Panc1 (cell line): ENCODE results near the gene HSD17B14. TPM values are rescaled to one million over a fixed set of nuclear protein-coding genes. Genes with fewer than 3 reads are reported as not detected.
A peak's percentile ranks its signal among the peaks of the same experiment; 100 is the strongest.

Experiments
- ATAC-seq: fragments of 200-7000 bp; cut with Tn5 transposase; 2 replicates; pipeline ENCODE4 v1.9.1; 2020; ENCODE audit warnings: mild to moderate bottlenecking, moderate library complexity
- BruUV-seq: library from RNA; stranded (reverse); fragments of 400-500 nt; replicated peaks from 2 replicates; lab custom pipeline; 2021; lab: Mats Ljungman, UMichigan
- CTCF ChIA-PET: fragments of 300-600 bp; sonication (Branson Sonifier 250); formaldehyde crosslinking; loops from one replicate; lab custom pipeline; 2022; ENCODE audit warnings: antibody characterized with exemption; lab: Charles Lee
- POLR2A ChIA-PET: fragments of 300-600 bp; sonication (Branson Sonifier 250); formaldehyde crosslinking; loops from one replicate; lab custom pipeline; 2022; ENCODE audit warnings: antibody characterized with exemption; lab: Charles Lee
- DNase-seq: peaks from one replicate; pipeline ENCODE4 v3.0.0-alpha.2; 2010; ENCODE audit warnings: low read depth, low spot score
- H3K27ac ChIP-seq: 2 replicates; pipeline ENCODE4 v1.5.1; 2011; ENCODE audit warnings: mild to moderate bottlenecking, low read length, inconsistent platforms
- H3K27me3 ChIP-seq: fragments of 200-500 bp; sonication (Bioruptor generic); 2 replicates; pipeline ENCODE4 v1.6.0; 2014; ENCODE audit warnings: low read length, inconsistent platforms; ENCODE audit not compliant: control insufficient read depth, insufficient read depth
- H3K36me3 ChIP-seq: fragments of 200-500 bp; sonication (Bioruptor generic); 2 replicates; pipeline ENCODE4 v1.5.1; 2014; ENCODE audit warnings: inconsistent platforms, mild to moderate bottlenecking, low read length, moderate library complexity; ENCODE audit not compliant: control insufficient read depth, insufficient read depth
- H3K4me1 ChIP-seq: 2 replicates; pipeline ENCODE4 v1.5.1; 2011; ENCODE audit warnings: inconsistent platforms, mild to moderate bottlenecking, low read length, moderate library complexity; ENCODE audit not compliant: control insufficient read depth, insufficient read depth
- H3K4me3 ChIP-seq, 2 experiments: 2 replicates each; pipeline ENCODE4 v1.5.1; 2011 to 2012; ENCODE audit warnings: low read depth in 2 of 2, low read length in 2 of 2, mild to moderate bottlenecking in 2 of 2, inconsistent platforms in 1 of 2, moderate library complexity in 1 of 2
- H3K9me3 ChIP-seq: fragments of 200-500 bp; sonication (Bioruptor generic); 2 replicates; pipeline ENCODE4 v1.5.1; 2014; ENCODE audit warnings: low read depth, mild to moderate bottlenecking, inconsistent platforms, low read length, moderate library complexity; ENCODE audit not compliant: control insufficient read depth, insufficient read depth
- CTCF ChIP-seq: fragments of 450-650 bp; IDR thresholded peaks from 2 replicates; pipeline ENCODE4 v1.5.1; 2017; ENCODE audit warnings: mild to moderate bottlenecking
- POLR2AphosphoS5 ChIP-seq: IDR thresholded peaks from 2 replicates; pipeline ENCODE4 v1.6.1; 2012; ENCODE audit warnings: mild to moderate bottlenecking, low read depth, low read length, moderate library complexity
- REST ChIP-seq, 2 experiments: IDR thresholded peaks; 2 replicates each; pipeline ENCODE4 v1.6.1; 2011 to 2012; ENCODE audit warnings: low read depth in 2 of 2, control low read depth in 1 of 2, low read length in 1 of 2, mild to moderate bottlenecking in 1 of 2, moderate library complexity in 1 of 2; ENCODE audit not compliant: insufficient read depth in 1 of 2
- SIN3A ChIP-seq: IDR thresholded peaks from 2 replicates; pipeline ENCODE4 v1.6.1; 2012; ENCODE audit warnings: low read depth, mild to moderate bottlenecking, low read length, moderate library complexity, borderline replicate concordance; ENCODE audit not compliant: insufficient read depth
- TCF7L2 ChIP-seq: IDR thresholded peaks from 2 replicates; pipeline ENCODE4 v1.6.1; 2011; ENCODE audit warnings: mild to moderate bottlenecking, low read depth, low read length, inconsistent platforms
- in situ Hi-C: cut with HindIII; loops from 2 replicates; pipeline ENCODE4 v1.10.0; 2016; ENCODE audit warnings: low sequenced_read_pairs, low pct_unique_long_range_greater_than_20kb
- intact Hi-C: fragments of 100-400 bp; cut with micrococcal nuclease; formaldehyde crosslinking; loops from one replicate; pipeline ENCODE4 v1.10.0; 2022; ENCODE audit not compliant: unreplicated experiment
- total RNA-seq: library from RNA; stranded (reverse); gene quantifications from one replicate; pipeline ENCODE4 v1.2.1, GENCODE V29; 2021; ENCODE audit not compliant: unreplicated experiment

HSD17B14 gene
- total RNA-seq, 1 experiment from 2014 or later: 20.8 TPM

GRCh38 chr19:48815870-48816501 is 20.3 kb downstream of the HSD17B14 start:
- no TSS peak for BruUV-seq
- TF ChIP-seq TCF7L2 (no peak), REST (IDR thresholded peaks at IDR 0.05; ENCODE audit: insufficient read depth in 1 of 2, low read depth in 2 of 2, low read length in 1 of 2) (no peak), SIN3A (no peak), CTCF (no peak), POLR2AphosphoS5 (no peak)
- H3K9me3 ChIP-seq: no peaks in the 10 kb centered on the region
- intact Hi-C loops (no loop called here), in situ Hi-C loops (no loop called here)
- no peaks in the 10 kb centered on the region for H3K27me3 ChIP-seq
- ChIA-PET POLR2A (interaction anchor here (0.9 to 1.4 kb wide), 2 partner anchors 9 to 197 kb away, joined by 4 to 14 read pairs; partner anchors contain the start of gene SPHK2), CTCF (no interaction called here)
- no peak for DNase-seq
- no peak overlapping the region for H3K4me3 ChIP-seq
- H3K36me3 ChIP-seq: no peaks in the 10 kb centered on the region; the same call in 1 of the 2 replicates
- peak; percentile 43; the same call in 1 of the 2 replicates for ATAC-seq
- no peak overlapping the region for H3K27ac ChIP-seq
- no peaks in the 10 kb centered on the region; the same call in 1 of the 2 replicates for H3K4me1 ChIP-seq

GRCh38 chr19:48814895-48815294 is 21.4 kb downstream of the HSD17B14 start:
- BruUV-seq: no TSS peak
- POLR2A ChIA-PET: no interaction called here
- Histone ChIP-seq H3K36me3 (peaks cover 2% of the 10 kb centered on the region; the same call in 1 of the 2 replicates), H3K4me3 (no peak overlapping the region), H3K9me3 (no peaks in the 10 kb centered on the region), H3K27me3 (no peaks in the 10 kb centered on the region), H3K27ac (no peak overlapping the region), H3K4me1 (no peaks in the 10 kb centered on the region; the same call in 1 of the 2 replicates)
- DNase-seq: no peak
- CTCF ChIA-PET: interaction anchor here (0.7 kb wide), 1 partner anchor 28 kb away, joined by 4 read pairs; no protein-coding TSS in a partner anchor
- ATAC-seq: no peak
- TF ChIP-seq REST (IDR thresholded peaks at IDR 0.05; ENCODE audit: insufficient read depth in 1 of 2, low read depth in 2 of 2, low read length in 1 of 2) (no peak), SIN3A (no peak), TCF7L2 (no peak), POLR2AphosphoS5 (no peak), CTCF (no peak)
- intact Hi-C loops: no loop called here
- in situ Hi-C loops: no loop called here
